Smooth muscle cell of the brain vasculature (primary cell): ENCODE results near the gene TENM3.

Experiments used
- DNase-seq: peaks from one replicate; pipeline ENCODE4 v3.0.0-alpha.2; 2012; ENCODE audit warnings: low read depth, low spot score

TENM3 gene

GRCh38 chr4:182288534-182288933 is 45.3 kb downstream of the TENM3 start:
- no peak for DNase-seq

- DNase-seq, result no peak
Observed at GRCh38 chr4:182289809-182290208, 46.6 kb downstream of the TENM3 start.

DNA sequence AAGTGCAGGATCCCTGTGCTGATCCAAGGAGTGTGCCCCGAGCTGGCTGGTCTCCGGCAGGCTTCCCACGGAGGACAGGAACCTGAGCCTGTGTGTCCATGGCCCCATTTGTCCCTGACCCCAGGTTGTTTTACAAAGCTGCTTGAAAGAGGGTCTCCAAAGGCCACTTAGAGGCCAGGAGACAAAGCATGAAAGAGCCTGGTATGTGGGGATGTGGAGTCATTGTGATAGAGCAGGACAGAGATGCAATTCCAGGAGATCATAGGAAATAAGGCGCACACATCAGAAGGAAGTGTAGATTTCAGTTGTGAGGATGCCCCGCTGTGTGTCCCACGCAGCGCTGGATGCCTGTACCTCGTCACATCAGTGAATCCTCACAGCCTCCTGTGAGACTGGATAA is 48.0 kb downstream of the TENM3 start:
- DNase-seq, result no peak

DNA sequence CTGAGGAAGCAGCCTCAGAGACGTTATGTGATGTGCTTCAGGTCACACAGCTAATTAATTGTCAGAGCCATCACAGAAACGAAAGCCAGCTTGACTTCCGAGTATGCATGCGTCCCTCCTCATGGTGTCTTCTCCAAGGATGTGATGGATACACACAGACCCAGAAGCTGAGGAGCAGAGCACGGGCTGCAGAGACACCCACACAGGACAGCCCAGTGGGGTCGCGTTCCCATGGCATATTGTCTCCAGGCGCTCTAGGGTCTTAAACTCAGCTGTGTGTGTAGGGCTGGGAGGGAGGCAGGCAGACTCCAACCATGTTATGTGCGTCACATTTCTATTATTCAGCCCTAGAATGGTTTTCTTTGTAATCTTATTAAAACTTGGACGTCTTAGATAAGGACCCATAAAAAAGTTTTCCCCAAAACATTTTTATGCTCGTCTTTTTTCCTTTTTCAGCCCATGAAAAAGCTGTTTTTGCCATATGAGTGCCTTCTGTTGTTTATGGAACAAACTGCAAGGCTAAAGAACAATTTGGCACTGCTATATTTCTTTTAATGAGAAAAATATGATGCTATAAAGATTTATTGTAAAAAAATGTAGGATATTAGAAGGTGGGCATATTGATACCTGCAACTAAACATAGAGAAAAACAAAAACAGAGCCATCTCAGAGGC is 48.5 kb downstream of the TENM3 start:
- no peak for DNase-seq

- DNase-seq, result no peak
Observed at GRCh38 chr4:182292612-182293011, 49.4 kb downstream of the TENM3 start.

DNA sequence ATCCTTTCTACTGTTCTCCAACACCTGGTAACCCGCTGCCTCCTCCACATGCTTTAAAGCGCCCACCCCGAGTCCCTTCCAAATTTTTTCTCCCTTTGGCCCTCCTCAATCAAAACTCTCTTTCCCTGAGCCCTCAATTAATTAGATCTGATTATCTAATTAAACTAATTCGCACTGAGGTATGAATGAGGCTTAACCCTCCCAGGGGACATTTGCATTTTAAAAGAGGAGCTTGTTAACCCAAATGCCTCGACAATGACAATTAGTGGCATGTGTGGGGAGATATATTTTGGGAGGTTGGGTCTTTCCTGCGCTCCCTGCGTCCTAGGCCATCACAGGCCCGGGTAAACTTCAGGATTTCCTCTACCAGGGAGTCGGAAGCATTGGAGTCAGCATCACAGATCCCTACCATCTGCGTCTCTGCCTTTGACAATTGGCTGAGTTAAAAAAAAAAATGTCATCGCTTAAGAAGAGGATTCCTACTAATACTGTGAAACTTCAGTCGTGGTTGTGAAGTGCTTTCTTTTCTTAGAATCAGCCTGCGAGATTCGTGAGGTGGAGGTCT is 50.6 kb downstream of the TENM3 start:
- no peak for DNase-seq

DNA sequence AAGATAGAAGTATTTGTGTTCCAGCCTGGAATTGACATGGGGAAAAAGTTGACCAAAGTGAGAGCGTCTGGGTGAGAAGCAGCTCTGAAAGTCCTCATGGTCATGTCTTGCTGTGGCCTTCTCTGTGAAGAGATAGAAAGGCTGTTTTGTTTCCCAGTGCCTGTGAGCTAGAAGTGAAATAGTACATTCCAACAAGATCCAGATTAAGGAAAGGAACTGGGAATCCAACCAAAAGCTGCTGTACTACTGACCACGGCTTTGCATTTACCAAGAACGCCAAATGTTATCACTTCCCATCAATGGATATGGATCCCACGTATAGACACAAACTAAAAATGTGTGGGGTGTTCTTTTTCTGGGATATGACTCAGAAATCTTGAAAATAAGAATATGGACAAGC is 51.2 kb downstream of the TENM3 start:
- DNase-seq, result no peak

DNA sequence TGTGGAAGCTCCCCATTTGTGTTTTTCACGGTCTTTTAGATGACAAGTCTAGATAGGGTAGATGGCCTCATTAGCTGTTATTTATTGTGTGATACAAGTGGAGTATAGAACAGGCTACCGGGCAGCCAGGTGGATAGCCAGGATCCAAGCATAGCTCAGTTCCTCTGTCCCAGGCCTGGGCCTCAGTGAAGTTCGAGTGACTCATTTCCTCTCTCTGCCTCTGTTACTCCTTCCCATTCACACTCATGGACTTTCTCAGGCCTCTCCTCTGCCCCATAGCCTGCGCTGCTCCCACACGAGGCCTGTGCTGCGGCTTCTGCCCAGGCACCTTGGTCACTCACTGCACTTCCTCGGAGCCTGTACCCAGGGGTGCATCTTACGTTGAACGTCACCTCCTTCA is 54.5 kb downstream of the TENM3 start:
- DNase-seq, result no peak

GRCh38 chr4:182301736-182302135 is 58.5 kb downstream of the TENM3 start:
- DNase-seq, result no peak

DNA sequence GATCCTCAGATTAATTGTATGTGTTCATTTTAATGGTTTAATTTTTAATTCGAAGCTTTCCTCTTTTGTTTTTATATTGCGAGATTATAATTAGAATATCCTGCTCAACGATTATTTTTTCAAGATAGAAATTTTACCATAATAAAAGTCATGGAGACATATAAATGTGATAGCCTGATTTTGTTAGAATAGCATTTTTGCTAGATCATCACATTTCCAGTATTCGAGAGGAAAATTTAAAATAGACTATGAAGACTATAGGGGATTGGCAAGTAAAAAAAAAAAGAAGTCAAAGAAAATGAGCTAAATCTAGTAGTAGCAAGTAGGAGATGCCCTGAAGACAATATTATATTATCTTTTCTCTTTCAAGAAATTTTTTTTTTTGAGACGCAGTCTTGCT is 60.6 kb downstream of the TENM3 start:
- DNase-seq, result no peak

DNA sequence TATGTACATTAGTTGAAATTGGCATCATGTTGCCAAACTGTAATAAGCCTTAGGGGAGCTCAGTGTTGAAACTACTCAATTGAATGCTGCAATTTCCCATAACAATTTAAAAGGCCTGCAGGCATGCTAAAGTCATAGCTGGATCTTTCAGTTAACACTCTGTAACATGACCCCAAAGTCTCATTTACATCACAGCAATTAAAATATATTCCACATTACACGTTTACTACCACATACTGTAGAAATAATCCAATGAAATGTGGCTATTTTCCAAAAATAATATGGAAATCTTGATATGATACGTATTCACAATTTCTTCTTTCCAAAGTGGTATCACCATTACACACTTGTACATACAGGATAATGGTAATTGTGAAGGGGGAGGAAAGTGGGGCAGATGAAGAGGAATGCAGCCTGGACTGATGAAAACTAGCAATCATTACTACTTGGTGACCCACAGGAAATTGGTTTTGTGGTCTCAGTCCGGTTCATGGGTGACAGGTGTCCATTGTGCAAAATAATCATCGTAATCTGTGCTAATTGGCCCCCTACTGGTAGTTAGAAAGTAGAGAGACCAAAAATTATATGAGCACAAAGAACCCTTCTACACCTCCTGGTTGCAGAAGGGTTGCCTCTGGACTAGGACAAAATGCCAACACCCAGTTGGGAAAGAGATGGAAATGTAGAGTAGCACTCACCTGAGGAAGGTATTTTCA is 63.7 kb downstream of the TENM3 start:
- DNase-seq, result no peak

- peak; percentile 21 for DNase-seq
Observed at GRCh38 chr4:182307746-182308145, 64.5 kb downstream of the TENM3 start.

DNA sequence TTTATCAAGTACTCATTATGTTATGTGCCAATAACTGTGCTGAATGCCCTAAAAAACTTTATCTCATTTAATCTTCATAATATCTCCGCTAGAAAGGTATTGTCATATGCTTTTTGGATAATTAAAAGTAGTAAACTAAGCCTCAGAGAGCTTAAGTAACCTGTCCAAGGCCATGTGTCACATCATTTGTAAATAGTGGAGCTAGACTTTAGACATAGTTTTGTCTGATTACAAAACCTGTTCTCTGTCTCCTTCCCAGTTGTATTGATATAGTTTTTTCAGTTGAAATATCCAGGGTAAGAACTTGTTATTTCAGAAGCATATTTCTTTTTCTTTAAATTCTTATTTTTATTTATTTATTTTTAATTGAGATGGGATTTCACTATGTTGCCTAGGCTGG is 66.7 kb downstream of the TENM3 start:
- DNase-seq, result no peak

GRCh38 chr4:182310316-182310715 is 67.1 kb downstream of the TENM3 start:
- no peak for DNase-seq

DNA sequence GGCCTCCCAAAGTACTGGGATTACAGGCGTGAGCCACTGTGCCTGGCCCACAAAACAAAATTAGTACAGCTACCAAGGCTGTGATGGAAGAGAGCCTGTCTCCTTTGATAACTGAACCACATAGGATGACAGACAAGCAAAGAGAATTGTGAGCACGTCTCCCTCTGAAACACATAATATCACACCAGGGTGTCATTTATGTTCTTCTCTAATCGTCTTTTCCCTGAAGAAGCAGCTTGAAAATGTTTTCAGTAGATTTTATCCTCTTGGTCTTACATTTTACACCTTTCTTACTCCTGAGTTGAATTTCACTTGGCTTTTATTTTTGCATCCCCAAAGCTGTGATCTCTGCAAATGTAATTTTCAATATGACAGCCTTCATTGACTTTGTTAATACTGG is 67.8 kb downstream of the TENM3 start:
- DNase-seq, result no peak

DNA sequence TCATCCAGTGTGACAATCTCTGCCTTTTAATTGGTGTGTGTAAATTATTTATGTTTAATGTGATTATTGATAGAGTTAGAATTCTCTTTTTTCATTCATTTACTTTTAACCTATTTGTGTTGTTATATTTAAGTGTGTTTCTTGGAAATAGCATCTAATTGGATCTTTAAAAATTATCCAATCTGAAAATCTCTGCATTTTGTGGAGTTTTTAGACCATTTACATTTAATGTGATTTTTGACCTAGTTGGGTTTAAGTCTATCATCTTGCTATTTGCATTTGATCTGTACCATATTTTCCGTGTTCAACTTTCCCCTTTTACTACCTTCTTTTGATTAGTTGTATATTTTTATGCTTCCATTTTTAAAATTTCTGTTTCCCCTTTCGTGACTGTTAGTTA is 71.3 kb downstream of the TENM3 start:
- DNase-seq, result no peak

- DNase-seq, result no peak
Observed at GRCh38 chr4:182318256-182318655, 75.1 kb downstream of the TENM3 start.

DNA sequence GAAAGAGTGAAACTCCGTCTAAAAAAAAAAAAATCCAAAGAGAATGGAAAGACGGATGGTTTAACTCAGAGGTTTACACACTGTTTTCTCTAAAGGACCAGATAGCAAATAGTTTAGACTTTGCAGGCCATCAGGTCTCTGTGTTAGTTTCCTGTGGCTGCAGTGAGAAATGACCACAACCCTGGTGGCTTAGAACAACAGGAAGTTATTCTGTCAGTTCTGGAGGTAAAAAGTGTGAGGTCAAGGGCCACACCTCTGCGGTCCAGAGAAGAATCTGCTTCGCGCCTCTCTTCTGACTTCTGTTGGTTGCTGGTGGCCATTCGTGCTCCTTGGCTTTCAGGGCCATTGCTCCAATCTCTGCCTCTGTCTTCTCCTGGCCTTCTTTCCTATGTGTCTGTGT is 76.9 kb downstream of the TENM3 start:
- DNase-seq, result no peak

GRCh38 chr4:182320580-182320979 is 77.4 kb downstream of the TENM3 start:
- no peak for DNase-seq

DNA sequence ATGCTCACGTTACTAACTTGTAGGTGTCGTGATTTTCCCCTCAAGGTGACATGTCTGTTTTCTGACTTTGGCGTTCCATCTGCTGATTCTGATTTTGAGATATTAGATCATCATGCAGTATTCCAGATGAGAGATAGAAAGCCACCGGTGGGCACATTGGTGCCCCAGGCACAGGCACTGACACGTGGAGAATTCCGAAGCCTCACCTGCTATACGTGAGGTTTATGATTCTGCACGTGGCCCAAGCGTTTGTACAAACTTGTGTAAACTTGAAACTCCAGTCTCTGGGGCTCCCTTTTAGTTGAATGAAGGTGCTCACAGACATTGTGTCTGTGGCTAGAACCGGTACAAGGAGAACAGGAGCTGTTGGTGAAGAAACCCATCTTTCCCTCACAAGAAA is 81.1 kb downstream of the TENM3 start:
- DNase-seq, result no peak

DNA sequence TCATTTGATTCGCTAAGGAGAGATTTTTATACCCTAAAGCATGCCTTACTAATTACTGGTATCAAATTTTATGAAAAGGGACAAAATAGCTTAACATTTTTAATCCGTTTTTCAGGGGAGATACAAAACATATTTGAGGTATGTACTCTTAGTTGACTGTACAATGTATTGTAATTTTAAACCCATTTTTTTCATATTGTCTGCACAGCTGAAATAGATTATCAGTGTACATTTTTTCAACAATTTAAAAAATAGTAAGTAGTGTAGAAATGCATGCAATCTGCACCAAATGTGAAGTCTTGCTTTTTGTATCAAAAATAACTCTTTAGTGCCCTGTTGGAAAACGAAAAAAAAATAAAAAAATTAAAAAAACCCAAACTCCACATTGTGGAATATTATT is 82.2 kb downstream of the TENM3 start:
- DNase-seq, result no peak

GRCh38 chr4:182325848-182326255 is 82.7 kb downstream of the TENM3 start:
- DNase-seq, result no peak

DNA sequence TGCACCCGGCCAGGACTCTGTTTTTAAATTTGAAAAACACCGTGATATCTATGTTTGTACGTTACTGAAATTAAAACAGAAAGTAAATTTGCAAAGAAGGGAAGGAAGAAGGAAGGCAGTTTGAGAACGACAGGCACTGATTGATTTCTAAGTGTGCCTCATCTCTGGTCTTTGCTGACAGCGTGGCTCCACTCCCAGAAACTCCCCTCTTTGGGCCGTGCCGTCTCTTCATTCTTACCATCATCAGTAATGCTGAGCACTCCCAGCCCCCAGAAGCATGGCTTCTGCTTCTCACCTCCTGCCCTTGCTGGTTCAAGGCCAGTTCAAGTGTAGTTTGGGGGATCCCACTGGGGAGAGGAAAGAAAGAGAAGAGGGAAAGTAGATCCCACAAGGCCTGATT is 85.3 kb downstream of the TENM3 start:
- no peak for DNase-seq
